ENCODE data around the gene DACH1.

DACH1 gene

GRCh38 chr13:71644579-71644978, 222.4 kb downstream of the DACH1 start:
- ATAC-seq (ENCODE audit: low read depth) (no peak), DNase-seq (ENCODE audit: low spot score in 2 of 2) (no peak)
- Mint-ChIP-seq H3K27me3 (no peaks in the 10 kb centered on the region), H3K4me3 (no peak overlapping the region), H3K36me3 (no peaks in the 10 kb centered on the region), H3K27ac (no peak overlapping the region), H3K4me1 (no peaks in the 10 kb centered on the region), H3K9me3 (no peaks in the 10 kb centered on the region)

GRCh38 chr13:71643448-71643860, 223.6 kb downstream of the DACH1 start:
- Mint-ChIP-seq H3K27me3 (no peaks in the 10 kb centered on the region), H3K36me3 (no peaks in the 10 kb centered on the region), H3K4me1 (no peaks in the 10 kb centered on the region), H3K9me3 (no peaks in the 10 kb centered on the region), H3K4me3 (no peak overlapping the region), H3K27ac (no peak overlapping the region)
- no peak for DNase-seq (ENCODE audit: low spot score in 2 of 2)
- ATAC-seq (ENCODE audit: low read depth) = no peak

GRCh38 chr13:71638751-71639150, 228.3 kb downstream of the DACH1 start:
- no peak overlapping the region for H3K4me3 Mint-ChIP-seq
- no peaks in the 10 kb centered on the region for H3K36me3 Mint-ChIP-seq

GRCh38 chr13:71634602-71635443, 232.2 kb downstream of the DACH1 start:
- Mint-ChIP-seq H3K4me3 (no peak overlapping the region), H3K9me3 (no peaks in the 10 kb centered on the region)
- no peak for ATAC-seq (ENCODE audit: low read depth)

More at GRCh38 chr13:71638751-71639150, 228.3 kb downstream of the DACH1 start:
- no peak overlapping the region for H3K27ac Mint-ChIP-seq
- ATAC-seq (ENCODE audit: low read depth) (no peak), DNase-seq (ENCODE audit: low spot score in 2 of 2) (no peak)
- no peaks in the 10 kb centered on the region for H3K27me3 Mint-ChIP-seq
- H3K9me3 Mint-ChIP-seq = no peaks in the 10 kb centered on the region
- H3K4me1 Mint-ChIP-seq = no peaks in the 10 kb centered on the region

GRCh38 chr13:71634182-71634581, 232.8 kb downstream of the DACH1 start:
- H3K27me3 Mint-ChIP-seq = no peaks in the 10 kb centered on the region
- no peak for DNase-seq (ENCODE audit: low spot score in 2 of 2)
- no peak overlapping the region for H3K27ac Mint-ChIP-seq
- H3K4me1 Mint-ChIP-seq = no peaks in the 10 kb centered on the region
- ATAC-seq (ENCODE audit: low read depth) = no peak
- H3K4me3 Mint-ChIP-seq = no peak overlapping the region
- no peaks in the 10 kb centered on the region for H3K36me3 Mint-ChIP-seq
- H3K9me3 Mint-ChIP-seq = peaks cover under 1% of the 10 kb centered on the region

More at GRCh38 chr13:71634602-71635443, 232.2 kb downstream of the DACH1 start:
- DNase-seq (ENCODE audit: low spot score in 2 of 2) = no peak
- Mint-ChIP-seq H3K36me3 (no peaks in the 10 kb centered on the region), H3K4me1 (no peaks in the 10 kb centered on the region), H3K27ac (no peak overlapping the region), H3K27me3 (no peaks in the 10 kb centered on the region)

GRCh38 chr13:71632721-71633120, 234.3 kb downstream of the DACH1 start:
- no peaks in the 10 kb centered on the region for H3K4me1 Mint-ChIP-seq
- H3K27me3 Mint-ChIP-seq = no peaks in the 10 kb centered on the region
- H3K9me3 Mint-ChIP-seq = peaks cover 2% of the 10 kb centered on the region
- no peak for ATAC-seq (ENCODE audit: low read depth)
- no peak overlapping the region for H3K4me3 Mint-ChIP-seq
- no peaks in the 10 kb centered on the region for H3K36me3 Mint-ChIP-seq
- DNase-seq (ENCODE audit: low spot score in 2 of 2) = no peak
- H3K27ac Mint-ChIP-seq = no peak overlapping the region

GRCh38 chr13:71632206-71632605, 234.8 kb downstream of the DACH1 start:
- DNase-seq (ENCODE audit: low spot score in 2 of 2) (no peak), ATAC-seq (ENCODE audit: low read depth) (no peak)
- H3K36me3 Mint-ChIP-seq = no peaks in the 10 kb centered on the region
- no peak overlapping the region for H3K4me3 Mint-ChIP-seq
- no peaks in the 10 kb centered on the region for H3K27me3 Mint-ChIP-seq
- H3K9me3 Mint-ChIP-seq = peaks cover 2% of the 10 kb centered on the region
- no peak overlapping the region for H3K27ac Mint-ChIP-seq
- H3K4me1 Mint-ChIP-seq = no peaks in the 10 kb centered on the region

- DNase-seq (ENCODE audit: low spot score in 2 of 2) = no peak
- ATAC-seq (ENCODE audit: low read depth) = no peak
- Mint-ChIP-seq H3K36me3 (no peaks in the 10 kb centered on the region), H3K4me3 (no peak overlapping the region), H3K27me3 (no peaks in the 10 kb centered on the region), H3K27ac (no peak overlapping the region), H3K9me3 (peaks cover 2% of the 10 kb centered on the region), H3K4me1 (no peaks in the 10 kb centered on the region)
These were observed 237.8 kb downstream of the DACH1 start for GRCh38 chr13:71629167-71629566.

GRCh38 chr13:71626421-71627117, 240.4 kb downstream of the DACH1 start:
- no peak for DNase-seq (ENCODE audit: low spot score in 2 of 2)
- ATAC-seq (ENCODE audit: low read depth) = no peak
- Mint-ChIP-seq H3K27ac (no peak overlapping the region), H3K4me1 (no peaks in the 10 kb centered on the region), H3K36me3 (no peaks in the 10 kb centered on the region), H3K4me3 (no peak overlapping the region), H3K27me3 (no peaks in the 10 kb centered on the region), H3K9me3 (peaks cover 2% of the 10 kb centered on the region)

- no peak for DNase-seq (ENCODE audit: low spot score in 2 of 2)
- ATAC-seq (ENCODE audit: low read depth) = no peak
- no peak overlapping the region for H3K27ac Mint-ChIP-seq
- no peak overlapping the region for H3K4me3 Mint-ChIP-seq
- H3K9me3 Mint-ChIP-seq = peaks cover 2% of the 10 kb centered on the region
- H3K36me3 Mint-ChIP-seq = no peaks in the 10 kb centered on the region
- no peaks in the 10 kb centered on the region for H3K27me3 Mint-ChIP-seq
- no peaks in the 10 kb centered on the region for H3K4me1 Mint-ChIP-seq
These were observed 241.3 kb downstream of the DACH1 start for GRCh38 chr13:71625694-71626093.

- ATAC-seq (ENCODE audit: low read depth) (no peak), DNase-seq (ENCODE audit: low spot score in 2 of 2) (no peak)
- Mint-ChIP-seq H3K9me3 (peaks cover 2% of the 10 kb centered on the region), H3K27me3 (no peaks in the 10 kb centered on the region), H3K4me3 (no peak overlapping the region), H3K4me1 (no peaks in the 10 kb centered on the region), H3K36me3 (no peaks in the 10 kb centered on the region), H3K27ac (no peak overlapping the region)
These were observed 242.1 kb downstream of the DACH1 start for GRCh38 chr13:71624653-71625600.

GRCh38 chr13:71621174-71622124, 245.6 kb downstream of the DACH1 start:
- Mint-ChIP-seq H3K9me3 (peaks cover 2% of the 10 kb centered on the region), H3K36me3 (no peaks in the 10 kb centered on the region), H3K27me3 (no peaks in the 10 kb centered on the region)

GRCh38 chr13:71619096-71619495, 247.9 kb downstream of the DACH1 start:
- no peaks in the 10 kb centered on the region for H3K27me3 Mint-ChIP-seq
- H3K27ac Mint-ChIP-seq = no peak overlapping the region
- ATAC-seq (ENCODE audit: low read depth) = no peak
- no peaks in the 10 kb centered on the region for H3K4me1 Mint-ChIP-seq
- H3K36me3 Mint-ChIP-seq = no peaks in the 10 kb centered on the region
- peaks cover 2% of the 10 kb centered on the region for H3K9me3 Mint-ChIP-seq
- DNase-seq (ENCODE audit: low spot score in 2 of 2) = no peak
- no peak overlapping the region for H3K4me3 Mint-ChIP-seq

More at GRCh38 chr13:71621174-71622124, 245.6 kb downstream of the DACH1 start:
- DNase-seq (ENCODE audit: low spot score in 2 of 2) (no peak), ATAC-seq (ENCODE audit: low read depth) (no peak)
- no peaks in the 10 kb centered on the region for H3K4me1 Mint-ChIP-seq
- no peak overlapping the region for H3K27ac Mint-ChIP-seq
- H3K4me3 Mint-ChIP-seq = no peak overlapping the region

Measured in memory B cell (primary cell).